Measurements from ENCODE around the gene MSI2. TPM values are rescaled to one million over a fixed set of nuclear protein-coding genes. Genes with fewer than 3 reads are reported as not detected.
A peak's percentile ranks its signal among the peaks of the same experiment; 100 is the strongest.

Gene MSI2
- total RNA-seq, 1 donor from 2014 or later, result 23.1 TPM

GRCh38 chr17:57257895-57258851, 1.9 kb downstream of the MSI2 start:
- no peak for TF ChIP-seq CTCF (IDR thresholded peaks at IDR 0.05)
- Mint-ChIP-seq H3K27me3 (ENCODE audit: low read depth) (no peaks in the 10 kb centered on the region), H3K36me3 (ENCODE audit: low read depth) (peaks cover 6% of the 10 kb centered on the region), H3K9me3 (ENCODE audit: low read depth) (no peaks in the 10 kb centered on the region), H3K4me3 (ENCODE audit: unreplicated experiment) (peak overlapping the region; percentile 81), H3K27ac (ENCODE audit: unreplicated experiment) (peak overlapping the region; percentile 38), H3K4me1 (ENCODE audit: low read depth) (peaks cover 21% of the 10 kb centered on the region)
- DNase-seq (ENCODE audit: low spot score), result no peak

DNA sequence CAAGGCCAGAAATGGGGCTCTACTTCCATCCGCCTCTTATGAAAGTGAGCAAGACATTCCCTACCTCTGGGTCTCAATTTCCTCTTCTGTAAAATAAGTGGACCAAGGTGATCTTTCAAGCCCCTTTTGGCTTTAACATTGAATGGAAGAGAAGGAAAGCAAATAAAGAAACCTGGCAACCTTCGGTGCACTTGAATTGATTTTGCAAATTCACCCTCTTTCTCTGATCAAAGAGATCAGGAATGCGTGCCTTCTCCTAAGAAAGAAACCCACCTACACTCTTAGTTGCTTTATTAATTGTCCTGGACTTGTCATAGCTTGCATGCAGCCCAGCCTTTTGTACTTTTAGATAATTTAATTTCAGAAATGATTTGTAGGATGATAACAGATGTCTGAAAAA, 3.0 kb downstream of the MSI2 start:
- no peak for TF ChIP-seq CTCF (IDR thresholded peaks at IDR 0.05)

GRCh38 chr17:57259817-57260216, 3.5 kb downstream of the MSI2 start:
- no peak for TF ChIP-seq CTCF (IDR thresholded peaks at IDR 0.05)
- Mint-ChIP-seq H3K27me3 (ENCODE audit: low read depth) (no peaks in the 10 kb centered on the region), H3K9me3 (ENCODE audit: low read depth) (no peaks in the 10 kb centered on the region), H3K4me3 (ENCODE audit: unreplicated experiment) (no peak overlapping the region), H3K4me1 (ENCODE audit: low read depth) (peaks cover 21% of the 10 kb centered on the region), H3K36me3 (ENCODE audit: low read depth) (peaks cover 9% of the 10 kb centered on the region), H3K27ac (ENCODE audit: unreplicated experiment) (no peak overlapping the region)
- DNase-seq (ENCODE audit: low spot score), result no peak

More for the DNA sequence above, 3.0 kb downstream of the MSI2 start:
- H3K9me3 Mint-ChIP-seq (ENCODE audit: low read depth), result no peaks in the 10 kb centered on the region
- H3K4me3 Mint-ChIP-seq (ENCODE audit: unreplicated experiment), result no peak overlapping the region
- H3K27ac Mint-ChIP-seq (ENCODE audit: unreplicated experiment), result no peak overlapping the region
- peaks cover 9% of the 10 kb centered on the region for H3K36me3 Mint-ChIP-seq (ENCODE audit: low read depth)
- peaks cover 21% of the 10 kb centered on the region for H3K4me1 Mint-ChIP-seq (ENCODE audit: low read depth)
- no peaks in the 10 kb centered on the region for H3K27me3 Mint-ChIP-seq (ENCODE audit: low read depth)
- no peak for DNase-seq (ENCODE audit: low spot score)

DNA sequence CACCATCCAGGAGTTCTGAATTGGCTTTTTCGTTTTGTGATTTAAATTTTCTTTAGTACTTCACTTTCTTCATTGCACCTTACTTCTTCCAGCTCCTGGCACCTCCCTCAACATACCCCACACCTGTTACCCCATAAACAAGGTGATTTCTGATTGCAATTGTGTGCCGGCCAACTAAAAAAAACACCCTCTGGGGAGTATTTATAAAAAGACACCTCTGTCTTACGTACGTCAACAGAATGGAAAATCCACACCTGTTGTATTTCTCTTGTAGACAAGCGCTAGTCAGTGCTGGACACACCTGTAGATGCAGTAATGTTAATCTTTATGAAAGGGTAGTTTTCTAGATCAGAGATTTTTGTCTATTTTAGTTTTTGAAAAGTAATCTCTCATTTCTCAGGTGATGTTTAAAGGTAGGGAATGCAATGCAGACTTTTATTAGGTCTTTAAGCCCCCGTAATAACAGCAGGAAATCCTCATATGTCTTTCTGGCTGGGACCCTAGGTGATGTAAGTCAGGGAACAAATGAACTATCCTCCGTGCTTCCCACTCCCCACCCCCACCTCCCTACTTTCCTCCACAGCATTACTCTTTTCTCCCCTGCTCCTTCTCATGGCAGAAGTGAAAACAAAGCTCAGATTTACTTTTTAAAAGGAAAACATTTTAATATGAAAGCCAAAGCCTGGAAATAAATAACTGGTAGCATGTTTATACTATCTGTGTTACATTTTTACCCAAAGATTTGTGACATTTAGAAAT, 4.2 kb downstream of the MSI2 start:
- no peak for TF ChIP-seq CTCF (IDR thresholded peaks at IDR 0.05)
- Mint-ChIP-seq H3K4me3 (ENCODE audit: unreplicated experiment) (no peak overlapping the region), H3K27ac (ENCODE audit: unreplicated experiment) (no peak overlapping the region), H3K9me3 (ENCODE audit: low read depth) (no peaks in the 10 kb centered on the region), H3K36me3 (ENCODE audit: low read depth) (peaks cover 12% of the 10 kb centered on the region), H3K4me1 (ENCODE audit: low read depth) (peaks cover 21% of the 10 kb centered on the region), H3K27me3 (ENCODE audit: low read depth) (no peaks in the 10 kb centered on the region)
- no peak for DNase-seq (ENCODE audit: low spot score)

DNA sequence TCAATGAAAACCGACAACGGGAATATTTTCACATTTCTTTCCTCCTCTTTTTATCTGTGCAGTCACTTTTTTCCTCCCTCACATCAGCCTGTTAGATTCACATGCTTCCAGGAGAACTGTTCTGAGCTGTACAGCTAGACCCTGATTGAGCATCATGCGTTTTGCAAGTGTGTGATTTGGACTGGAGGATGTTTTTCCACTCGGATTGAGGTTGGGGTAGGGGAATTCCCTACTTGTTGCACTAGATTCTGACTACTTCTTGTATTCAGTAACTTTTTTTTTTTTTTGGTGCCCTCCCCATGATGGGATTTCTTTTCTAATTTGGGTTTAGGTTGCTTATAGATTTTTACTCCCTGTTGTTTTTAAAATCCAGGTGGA, 4.8 kb downstream of the MSI2 start:
- Mint-ChIP-seq H3K4me1 (ENCODE audit: low read depth) (peaks cover 21% of the 10 kb centered on the region), H3K36me3 (ENCODE audit: low read depth) (peaks cover 12% of the 10 kb centered on the region), H3K27ac (ENCODE audit: unreplicated experiment) (no peak overlapping the region), H3K9me3 (ENCODE audit: low read depth) (no peaks in the 10 kb centered on the region), H3K4me3 (ENCODE audit: unreplicated experiment) (no peak overlapping the region), H3K27me3 (ENCODE audit: low read depth) (no peaks in the 10 kb centered on the region)
- DNase-seq (ENCODE audit: low spot score), result no peak
- TF ChIP-seq CTCF (IDR thresholded peaks at IDR 0.05), result no peak

Measured in chondrocyte (in vitro differentiated cells).